ENCODE results near the gene CGN.

GRCh38 chr1:151520359-151520758 lies 9.2 kb downstream of the CGN start:
- TF ChIP-seq CTCF (IDR thresholded peaks at IDR 0.05 in 8 of 11, conservative IDR thresholded peaks at IDR 0.05 in 3 of 11) = no peak
- no peak for TF ChIP-seq POLR2AphosphoS5 (IDR thresholded peaks at IDR 0.05)
- TF ChIP-seq POLR2A (IDR thresholded peaks at IDR 0.05) = no peak

Data from spleen (tissue), 7 donors.